ENCODE results near the gene CSNK2A2.

Gene CSNK2A2

GRCh38 chr16:58109330-58109729, 88.6 kb downstream of the CSNK2A2 start:
- DNase-seq, result no peak
